Mesenchymal stem cell (in vitro differentiated cells and primary cell): Measurements from ENCODE around the gene CLDN6.
A peak's percentile ranks its signal among the peaks of the same experiment; 100 is the strongest.

ENCODE experiments used
- DNase-seq: peaks from one replicate; pipeline ENCODE4 v3.0.0-alpha.2; 2013
- H2AFZ ChIP-seq: one replicate; pipeline ENCODE4 v1.6.1; 2013; ENCODE audit warnings: low read depth, mild to moderate bottlenecking, control low read depth, inconsistent platforms, low read length, moderate library complexity
- H2AK5ac ChIP-seq: 2 replicates; pipeline ENCODE4 v1.6.1; 2013; ENCODE audit warnings: low read length, moderate library complexity, mild to moderate bottlenecking, inconsistent platforms; ENCODE audit not compliant: severe bottlenecking
- H2BK120ac ChIP-seq: one replicate; pipeline ENCODE4 v1.6.1; 2013; ENCODE audit warnings: low read depth, mild to moderate bottlenecking, inconsistent platforms, low read length, moderate library complexity
- H2BK12ac ChIP-seq, 2 experiments: one replicate each; pipeline ENCODE4 v1.6.1; 2013; ENCODE audit warnings: inconsistent platforms in 2 of 2, low read length in 2 of 2, mild to moderate bottlenecking in 2 of 2, moderate library complexity in 2 of 2, control low read depth in 1 of 2
- H2BK15ac ChIP-seq: one replicate; pipeline ENCODE4 v1.6.1; 2013; ENCODE audit warnings: mild to moderate bottlenecking, low read depth, inconsistent platforms; ENCODE audit not compliant: poor library complexity, severe bottlenecking
- H2BK5ac ChIP-seq: 2 replicates; pipeline ENCODE4 v1.6.1; 2013; ENCODE audit warnings: low read depth, mild to moderate bottlenecking, low read length, control low read depth, inconsistent platforms; ENCODE audit not compliant: poor library complexity, severe bottlenecking
- H3K14ac ChIP-seq, 2 experiments: one replicate each; pipeline ENCODE4 v1.6.1; 2013; ENCODE audit warnings: inconsistent platforms in 2 of 2, low read length in 2 of 2, control low read depth in 1 of 2, mild to moderate bottlenecking in 1 of 2, moderate library complexity in 1 of 2
- H3K18ac ChIP-seq, 2 experiments: one replicate each; pipeline ENCODE4 v1.6.1; 2013; ENCODE audit warnings: inconsistent platforms in 2 of 2, low read length in 2 of 2, control low read depth in 1 of 2, low read depth in 1 of 2, mild to moderate bottlenecking in 1 of 2
- H3K23ac ChIP-seq, 2 experiments: one replicate each; pipeline ENCODE4 v1.6.1; 2013; ENCODE audit warnings: inconsistent platforms in 2 of 2, low read length in 2 of 2, mild to moderate bottlenecking in 2 of 2, moderate library complexity in 2 of 2, control low read depth in 1 of 2
- H3K27ac ChIP-seq: 2 replicates; pipeline ENCODE4 v1.5.1; 2013; ENCODE audit warnings: mild to moderate bottlenecking, moderate library complexity, low read length, control low read depth, inconsistent platforms; ENCODE audit not compliant: poor library complexity, severe bottlenecking
- H3K27me3 ChIP-seq, 2 experiments: 2 replicates each; pipeline versions ENCODE4 v1.6.1 to v1.7.0; 2013; ENCODE audit warnings: low read length in 2 of 2, mild to moderate bottlenecking in 2 of 2, moderate library complexity in 2 of 2, control low read depth in 1 of 2, inconsistent platforms in 1 of 2; ENCODE audit not compliant: control insufficient read depth in 1 of 2, insufficient read depth in 1 of 2
- H3K36me3 ChIP-seq, 2 experiments: 2 replicates each; pipeline versions ENCODE4 v1.6.1 to v1.7.0; 2013; ENCODE audit warnings: low read length in 2 of 2, control low read depth in 1 of 2, inconsistent platforms in 1 of 2, low read depth in 1 of 2, mild to moderate bottlenecking in 1 of 2; ENCODE audit not compliant: insufficient read depth in 2 of 2, control insufficient read depth in 1 of 2
- H3K4ac ChIP-seq, 2 experiments: one replicate each; pipeline ENCODE4 v1.6.1; 2013; ENCODE audit warnings: inconsistent platforms in 2 of 2, low read length in 2 of 2, mild to moderate bottlenecking in 2 of 2, moderate library complexity in 2 of 2, control low read depth in 1 of 2, low read depth in 1 of 2
- H3K4me1 ChIP-seq: 2 replicates; pipeline ENCODE4 v1.6.1; 2013; ENCODE audit warnings: low read depth, low read length, control low read depth; ENCODE audit not compliant: control insufficient read depth, insufficient read depth
- H3K4me2 ChIP-seq: 2 replicates; pipeline ENCODE4 v1.6.1; 2013; ENCODE audit warnings: low read length, mild to moderate bottlenecking, inconsistent platforms; ENCODE audit not compliant: poor library complexity, severe bottlenecking
- H3K4me3 ChIP-seq, 2 experiments: 2 replicates each; pipeline versions ENCODE4 v1.5.1 to v1.7.0; 2013; ENCODE audit warnings: low read length in 2 of 2, mild to moderate bottlenecking in 2 of 2, control low read depth in 1 of 2, low read depth in 1 of 2; ENCODE audit not compliant: insufficient read depth in 1 of 2
- H3K79me1 ChIP-seq: replicated peaks from 2 replicates; pipeline ENCODE4 v1.6.1; 2013; ENCODE audit warnings: mild to moderate bottlenecking, control low read depth, low read length, inconsistent platforms; ENCODE audit not compliant: poor library complexity, severe bottlenecking
- H3K9ac ChIP-seq: 2 replicates; pipeline ENCODE4 v1.7.0; 2013; ENCODE audit warnings: mild to moderate bottlenecking, low read length, moderate library complexity
- H3K9me3 ChIP-seq: 2 replicates; pipeline ENCODE4 v1.7.0; 2013; ENCODE audit warnings: mild to moderate bottlenecking, low read length; ENCODE audit not compliant: control insufficient read depth
- H4K8ac ChIP-seq: one replicate; pipeline ENCODE4 v1.6.1; 2013; ENCODE audit warnings: inconsistent platforms, mild to moderate bottlenecking, low read length, moderate library complexity
- H4K91ac ChIP-seq: one replicate; pipeline ENCODE4 v1.6.1; 2013; ENCODE audit warnings: mild to moderate bottlenecking, low read length, inconsistent platforms
- WGBS: methylation state at CpG from one replicate; pipeline ENCODE4 v1.1.7; 2013; ENCODE audit warnings: mixed read lengths; 5-methylcytosine and 5-hydroxymethylcytosine counted together

CLDN6 gene

GRCh38 chr16:2986623-2987188 is 31.3 kb downstream of the CLDN6 start:
- Histone ChIP-seq H3K4me3 (no peak overlapping the region), H3K4me2 (no peak overlapping the region), H2BK5ac (no peak overlapping the region), H3K9me3 (no peaks in the 10 kb centered on the region), H3K9ac (no peak overlapping the region), H3K4me1 (peaks cover 14% of the 10 kb centered on the region), H2BK120ac (no peak overlapping the region), H2BK12ac (no peak overlapping the region), H3K36me3 (no peaks in the 10 kb centered on the region), H2AK5ac (no peak overlapping the region), H4K91ac (no peak overlapping the region), H2BK15ac (no peak overlapping the region), H3K18ac (no peak overlapping the region), H3K27ac (no peak overlapping the region), H4K8ac (no peak overlapping the region), H3K27me3 (peaks cover 34 to 54% of the 10 kb centered on the region in 2 experiments), H2AFZ (no peak overlapping the region), H3K23ac (no peak overlapping the region), H3K14ac (no peak overlapping the region), H3K4ac (no peak overlapping the region), H3K79me1 (no peaks in the 10 kb centered on the region)
- WGBS, result 87% methylated on average over 17 of the region's 17 CpGs
- no peak for DNase-seq

- peaks cover 31 to 48% of the 10 kb centered on the region in 2 experiments for H3K27me3 ChIP-seq
- H3K4me3 ChIP-seq, result no peak overlapping the region
- H3K4me2 ChIP-seq, result no peak overlapping the region
- H3K14ac ChIP-seq, result no peak overlapping the region
- H2AK5ac ChIP-seq, result no peak overlapping the region
- no peak overlapping the region for H4K91ac ChIP-seq
- H2AFZ ChIP-seq, result no peak overlapping the region
- H3K27ac ChIP-seq, result no peak overlapping the region
- H3K79me1 ChIP-seq, result no peaks in the 10 kb centered on the region
- no peak overlapping the region for H2BK15ac ChIP-seq
- H3K9me3 ChIP-seq, result no peaks in the 10 kb centered on the region
- no peak overlapping the region for H2BK5ac ChIP-seq
- no peak overlapping the region for H3K23ac ChIP-seq
- WGBS, result 86% methylated on average over 15 of the region's 15 CpGs
- no peak overlapping the region for H2BK120ac ChIP-seq
- H3K36me3 ChIP-seq, result no peaks in the 10 kb centered on the region
- peaks cover 19% of the 10 kb centered on the region for H3K4me1 ChIP-seq
- DNase-seq, result no peak
- no peak overlapping the region for H3K18ac ChIP-seq
- no peak overlapping the region for H4K8ac ChIP-seq
- H2BK12ac ChIP-seq, result no peak overlapping the region
- H3K4ac ChIP-seq, result no peak overlapping the region
- no peak overlapping the region for H3K9ac ChIP-seq
These were observed 32.1 kb downstream of the CLDN6 start for GRCh38 chr16:2985893-2986355.

- Histone ChIP-seq H3K18ac (no peak overlapping the region), H2AK5ac (no peak overlapping the region), H3K23ac (no peak overlapping the region), H4K8ac (no peak overlapping the region), H4K91ac (no peak overlapping the region), H3K4ac (no peak overlapping the region), H3K4me3 (no peak overlapping the region), H2AFZ (no peak overlapping the region), H3K9me3 (no peaks in the 10 kb centered on the region), H2BK120ac (no peak overlapping the region), H3K14ac (no peak overlapping the region), H2BK12ac (no peak overlapping the region), H3K27me3 (peaks cover 26 to 44% of the 10 kb centered on the region in 2 experiments), H2BK5ac (no peak overlapping the region), H3K4me1 (peaks cover 22% of the 10 kb centered on the region), H3K79me1 (peaks cover 4% of the 10 kb centered on the region), H3K4me2 (no peak overlapping the region), H3K36me3 (no peaks in the 10 kb centered on the region), H3K9ac (no peak overlapping the region), H3K27ac (no peak overlapping the region), H2BK15ac (no peak overlapping the region)
- no peak for DNase-seq
- WGBS, result 91% methylated on average over 9 of the region's 9 CpGs
These were observed 32.5 kb downstream of the CLDN6 start for GRCh38 chr16:2985462-2985861.

GRCh38 chr16:2983706-2984136 is 34.3 kb downstream of the CLDN6 start:
- H2AK5ac ChIP-seq, result no peak overlapping the region
- peak overlapping the region in 1 of 2 experiments; percentile 53 for H3K4me3 ChIP-seq
- no peak overlapping the region for H2BK12ac ChIP-seq
- H3K14ac ChIP-seq, result no peak overlapping the region
- H2BK120ac ChIP-seq, result no peak overlapping the region
- DNase-seq, result peak; percentile 71
- H4K8ac ChIP-seq, result peak overlapping the region; percentile 32
- no peak overlapping the region for H3K27ac ChIP-seq
- H3K79me1 ChIP-seq, result peaks cover 13% of the 10 kb centered on the region
- H3K23ac ChIP-seq, result no peak overlapping the region
- H3K9ac ChIP-seq, result peak overlapping the region; percentile 59
- no peak overlapping the region for H2BK15ac ChIP-seq
- H2AFZ ChIP-seq, result peak overlapping the region; percentile 44
- H3K27me3 ChIP-seq, result peaks cover 9 to 27% of the 10 kb centered on the region in 2 experiments
- H3K4ac ChIP-seq, result no peak overlapping the region
- H4K91ac ChIP-seq, result no peak overlapping the region
- peak overlapping the region; percentile 86 for H3K4me2 ChIP-seq
- no peak overlapping the region for H2BK5ac ChIP-seq
- no peak overlapping the region for H3K18ac ChIP-seq
- WGBS, result 14% methylated on average over 42 of the region's 42 CpGs
- H3K36me3 ChIP-seq, result no peaks in the 10 kb centered on the region
- peaks cover 32% of the 10 kb centered on the region for H3K4me1 ChIP-seq
- no peaks in the 10 kb centered on the region for H3K9me3 ChIP-seq
